Keratinocyte (primary cell): Measurements from ENCODE around the gene TOX3.

Experiments used
- EZH2 ChIP-seq: IDR thresholded peaks from one replicate; pipeline ENCODE4 v1.6.1; 2012; ENCODE audit warnings: inconsistent platforms, mild to moderate bottlenecking, low read length, moderate library complexity
- TF ChIP-seq, protein P1 (sequence below), 3 experiments: IDR thresholded peaks in 1 of 3; conservative IDR thresholded peaks in 1 of 3; optimal IDR thresholded peaks in 1 of 3; 2 replicates in 2 of 3; 3 replicates in 1 of 3; pipeline versions ENCODE3 to v1.5.1; 2011; ENCODE audit warnings: low read length in 3 of 3, mild to moderate bottlenecking in 3 of 3, moderate library complexity in 2 of 3, control low read depth in 1 of 3, inconsistent platforms in 1 of 3; ENCODE audit not compliant: insufficient read depth in 2 of 3; ENCODE audit errors: extremely low read depth in 1 of 3

DNA sequence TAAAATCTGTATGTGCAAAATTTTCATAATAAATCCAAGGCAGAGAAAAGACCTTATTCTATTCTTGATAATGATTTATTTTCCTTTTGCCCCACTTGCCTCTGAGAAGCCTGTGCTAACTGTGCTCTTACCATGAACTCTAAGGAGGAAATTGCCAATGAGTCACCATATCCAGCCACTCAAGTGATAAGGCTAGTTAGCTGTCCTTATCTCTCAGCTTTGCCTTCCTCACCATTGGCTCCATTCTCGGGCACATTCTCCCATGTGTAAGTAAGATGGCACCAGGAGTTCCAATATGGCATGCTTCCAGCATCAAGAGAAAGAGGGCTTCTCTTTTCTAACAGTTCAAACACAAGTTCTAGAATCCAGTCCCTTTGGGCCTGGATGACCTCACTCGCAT is 142.4 kb downstream of the TOX3 start:
- TF ChIP-seq, protein P1, sequence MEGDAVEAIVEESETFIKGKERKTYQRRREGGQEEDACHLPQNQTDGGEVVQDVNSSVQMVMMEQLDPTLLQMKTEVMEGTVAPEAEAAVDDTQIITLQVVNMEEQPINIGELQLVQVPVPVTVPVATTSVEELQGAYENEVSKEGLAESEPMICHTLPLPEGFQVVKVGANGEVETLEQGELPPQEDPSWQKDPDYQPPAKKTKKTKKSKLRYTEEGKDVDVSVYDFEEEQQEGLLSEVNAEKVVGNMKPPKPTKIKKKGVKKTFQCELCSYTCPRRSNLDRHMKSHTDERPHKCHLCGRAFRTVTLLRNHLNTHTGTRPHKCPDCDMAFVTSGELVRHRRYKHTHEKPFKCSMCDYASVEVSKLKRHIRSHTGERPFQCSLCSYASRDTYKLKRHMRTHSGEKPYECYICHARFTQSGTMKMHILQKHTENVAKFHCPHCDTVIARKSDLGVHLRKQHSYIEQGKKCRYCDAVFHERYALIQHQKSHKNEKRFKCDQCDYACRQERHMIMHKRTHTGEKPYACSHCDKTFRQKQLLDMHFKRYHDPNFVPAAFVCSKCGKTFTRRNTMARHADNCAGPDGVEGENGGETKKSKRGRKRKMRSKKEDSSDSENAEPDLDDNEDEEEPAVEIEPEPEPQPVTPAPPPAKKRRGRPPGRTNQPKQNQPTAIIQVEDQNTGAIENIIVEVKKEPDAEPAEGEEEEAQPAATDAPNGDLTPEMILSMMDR (optimal IDR thresholded peaks at IDR 0.05 in 1 of 3, IDR thresholded peaks at IDR 0.05 in 1 of 3, conservative IDR thresholded peaks at IDR 0.05 in 1 of 3; ENCODE audit: extremely low read depth in 1 of 3, insufficient read depth in 2 of 3, low read length in 3 of 3): no peak
- TF ChIP-seq EZH2: no peak
